Lung (tissue), 12 donors: ENCODE measurements around the gene ESPN. TPM values are rescaled to one million over a fixed set of nuclear protein-coding genes. Genes with fewer than 3 reads are reported as not detected.
A peak's percentile ranks its signal among the peaks of the same experiment; 100 is the strongest.

Experiments used
- ATAC-seq: fragments of 200-7000 bp; cut with Tn5 transposase; one replicate; pipeline ENCODE4 v1.9.1; 2020; ENCODE audit warnings: moderate number of reproducible peaks; ENCODE audit not compliant: insufficient read depth, low FRiP score
- DNase-seq, 3 donors: peaks; one replicate each; pipeline ENCODE4 v3.0.0-alpha.2; 2013 to 2017
- H3K27ac ChIP-seq, 2 donors: one replicate each; pipeline ENCODE4 v1.5.1; 2013; ENCODE audit warnings: mild to moderate bottlenecking in 2 of 2, moderate library complexity in 2 of 2, control low read depth in 1 of 2, inconsistent platforms in 1 of 2, low read depth in 1 of 2, low read length in 1 of 2
- H3K27me3 ChIP-seq, 3 donors: one replicate each; pipeline ENCODE4 v1.5.1; 2013; ENCODE audit warnings: low read length in 2 of 3; ENCODE audit not compliant: control insufficient read depth in 3 of 3, insufficient read depth in 3 of 3
- H3K36me3 ChIP-seq, 4 donors: one replicate each; pipeline ENCODE4 v1.5.1; 2013; ENCODE audit warnings: low read length in 4 of 4, mild to moderate bottlenecking in 1 of 4, moderate library complexity in 1 of 4; ENCODE audit not compliant: control insufficient read depth in 4 of 4, insufficient read depth in 4 of 4
- H3K4me1 ChIP-seq, 5 donors: one replicate each; pipeline ENCODE4 v1.5.1; 2013; ENCODE audit warnings: low read length in 5 of 5, mild to moderate bottlenecking in 2 of 5, moderate library complexity in 1 of 5; ENCODE audit not compliant: control insufficient read depth in 5 of 5, insufficient read depth in 5 of 5
- H3K4me3 ChIP-seq: one replicate; pipeline ENCODE4 v1.5.1; 2013; ENCODE audit warnings: mild to moderate bottlenecking, control low read depth, moderate library complexity
- H3K9ac ChIP-seq, 2 donors: one replicate each; pipeline ENCODE4 v1.5.1; 2013; ENCODE audit warnings: low read length in 2 of 2, control low read depth in 1 of 2; ENCODE audit not compliant: insufficient read depth in 1 of 2
- H3K9me3 ChIP-seq, 4 donors: one replicate each; pipeline ENCODE4 v1.5.1; 2013; ENCODE audit warnings: low read length in 3 of 4, mild to moderate bottlenecking in 1 of 4, moderate library complexity in 1 of 4; ENCODE audit not compliant: control insufficient read depth in 4 of 4, insufficient read depth in 3 of 4
- WGBS, 2 donors: extraction: QIAGEN DNeasy Blood & Tissue Kit; methylation state at CpG; one replicate each; pipeline ENCODE4 v1.1.7; 2013; 5-methylcytosine and 5-hydroxymethylcytosine counted together
- polyA plus RNA-seq, 2 donors: library from polyadenylated mRNA; stranded (reverse); fragments of 200-250 nt; gene quantifications; one replicate each; pipeline ENCODE4 v1.2.1, GENCODE V29; 2013
- total RNA-seq, 2 donors: library from RNA; depleted of rRNA in 1 of 2; stranded (reverse); fragments of >200 nt in 1 of 2; gene quantifications; one replicate each; pipeline ENCODE4 v1.2.1, GENCODE V29; 2014 to 2021
- TF ChIP-seq, protein P1 (sequence below): IDR thresholded peaks from 2 replicates; pipeline ENCODE4 v1.5.1; 2012; ENCODE audit warnings: mild to moderate bottlenecking; ENCODE audit errors: control extremely low read depth, extremely low read depth
- donor health status: control.
- donor health status: control.
- donor health status: Bipolar disorder and iron deficiency.
- donor health status: healthy.
- donor health status: DM: yes; HTN: yes; CAD: no.

ESPN gene
- total and polyA plus RNA-seq, 4 donors, result 2.1 to 20.8 (median 7.4) TPM

GRCh38 chr1:6468729-6469461 is 44.3 kb downstream of the ESPN start:
- Histone ChIP-seq H3K4me3 (no peak overlapping the region), H3K27me3 (no peaks in the 10 kb centered on the region), H3K9me3 (peaks cover 0 to 2% (median 0%) of the 10 kb centered on the region in 4 donors), H3K36me3 (peaks cover 0 to 23% (median 10%) of the 10 kb centered on the region in 4 donors), H3K9ac (no peak overlapping the region), H3K4me1 (peaks cover 0 to 7% (median 0%) of the 10 kb centered on the region in 5 donors), H3K27ac (no peak overlapping the region)
- TF ChIP-seq, protein P1, sequence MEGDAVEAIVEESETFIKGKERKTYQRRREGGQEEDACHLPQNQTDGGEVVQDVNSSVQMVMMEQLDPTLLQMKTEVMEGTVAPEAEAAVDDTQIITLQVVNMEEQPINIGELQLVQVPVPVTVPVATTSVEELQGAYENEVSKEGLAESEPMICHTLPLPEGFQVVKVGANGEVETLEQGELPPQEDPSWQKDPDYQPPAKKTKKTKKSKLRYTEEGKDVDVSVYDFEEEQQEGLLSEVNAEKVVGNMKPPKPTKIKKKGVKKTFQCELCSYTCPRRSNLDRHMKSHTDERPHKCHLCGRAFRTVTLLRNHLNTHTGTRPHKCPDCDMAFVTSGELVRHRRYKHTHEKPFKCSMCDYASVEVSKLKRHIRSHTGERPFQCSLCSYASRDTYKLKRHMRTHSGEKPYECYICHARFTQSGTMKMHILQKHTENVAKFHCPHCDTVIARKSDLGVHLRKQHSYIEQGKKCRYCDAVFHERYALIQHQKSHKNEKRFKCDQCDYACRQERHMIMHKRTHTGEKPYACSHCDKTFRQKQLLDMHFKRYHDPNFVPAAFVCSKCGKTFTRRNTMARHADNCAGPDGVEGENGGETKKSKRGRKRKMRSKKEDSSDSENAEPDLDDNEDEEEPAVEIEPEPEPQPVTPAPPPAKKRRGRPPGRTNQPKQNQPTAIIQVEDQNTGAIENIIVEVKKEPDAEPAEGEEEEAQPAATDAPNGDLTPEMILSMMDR, result no peak
- 93 to 95% methylated on average over 12 to 13 of the region's 13 CpGs for WGBS, 2 donors
- DNase-seq, result no peak
- ATAC-seq, result no peak

DNA sequence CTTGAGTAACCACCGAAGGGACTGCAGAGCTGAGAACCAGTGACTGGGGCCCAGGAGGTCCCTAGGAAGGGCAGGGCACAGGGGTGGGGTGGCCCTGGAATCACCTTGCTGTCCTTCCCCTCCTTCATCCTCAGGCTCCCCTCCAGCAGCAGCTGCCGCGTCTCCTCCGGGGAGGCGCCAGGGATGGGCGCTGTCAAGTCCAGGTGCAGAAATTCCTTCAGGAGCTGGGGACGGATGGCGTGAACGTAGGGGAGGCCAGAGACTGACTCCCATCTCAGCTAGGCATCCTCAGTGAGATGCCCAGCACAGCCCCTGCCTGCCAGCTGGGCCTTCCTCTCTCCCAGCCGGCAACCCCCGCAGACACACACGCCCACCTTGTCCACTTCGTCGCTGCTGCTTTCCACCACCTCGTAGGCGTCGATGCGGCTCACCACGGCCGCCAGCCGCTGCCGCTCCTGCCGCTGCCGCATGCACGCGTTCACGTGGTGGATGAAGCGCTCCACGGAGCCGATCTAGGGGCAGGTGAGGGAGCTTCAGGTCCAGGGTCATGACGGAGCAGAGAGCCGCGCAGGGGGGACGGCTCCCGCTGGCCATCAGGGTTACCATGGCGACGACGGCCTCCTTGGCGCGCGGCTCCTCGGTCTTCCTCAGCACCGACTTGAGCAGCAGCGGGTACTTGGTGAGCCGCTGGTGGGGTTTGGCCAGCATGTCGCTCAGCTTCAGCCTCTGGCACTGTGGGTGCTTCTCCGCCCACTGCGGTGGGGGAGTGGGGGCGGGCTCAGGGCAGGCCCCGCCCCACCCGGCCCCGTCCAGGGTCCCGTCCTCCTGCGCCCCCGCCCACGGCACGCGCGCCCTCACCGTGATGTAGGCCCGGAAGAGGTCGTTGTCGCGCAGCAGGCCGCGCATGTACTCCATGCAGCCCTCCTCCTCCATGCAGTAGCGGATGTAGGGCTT is 45.8 kb downstream of the ESPN start:
- DNase-seq (no peak), ATAC-seq (no peak)
- 87 to 90% methylated on average over 67 of the region's 67 CpGs for WGBS, 2 donors
- H3K4me3 ChIP-seq, result no peak overlapping the region
- H3K27ac ChIP-seq, result no peak overlapping the region
- H3K36me3 ChIP-seq, result peaks cover 0 to 25% (median 10%) of the 10 kb centered on the region in 4 donors
- TF ChIP-seq, protein P1, result no peak
- peaks cover 0 to 7% (median 0%) of the 10 kb centered on the region in 5 donors for H3K4me1 ChIP-seq
- H3K27me3 ChIP-seq, result no peaks in the 10 kb centered on the region
- H3K9me3 ChIP-seq, result peaks cover 0 to 2% (median 0%) of the 10 kb centered on the region in 4 donors
- no peak overlapping the region for H3K9ac ChIP-seq

DNA sequence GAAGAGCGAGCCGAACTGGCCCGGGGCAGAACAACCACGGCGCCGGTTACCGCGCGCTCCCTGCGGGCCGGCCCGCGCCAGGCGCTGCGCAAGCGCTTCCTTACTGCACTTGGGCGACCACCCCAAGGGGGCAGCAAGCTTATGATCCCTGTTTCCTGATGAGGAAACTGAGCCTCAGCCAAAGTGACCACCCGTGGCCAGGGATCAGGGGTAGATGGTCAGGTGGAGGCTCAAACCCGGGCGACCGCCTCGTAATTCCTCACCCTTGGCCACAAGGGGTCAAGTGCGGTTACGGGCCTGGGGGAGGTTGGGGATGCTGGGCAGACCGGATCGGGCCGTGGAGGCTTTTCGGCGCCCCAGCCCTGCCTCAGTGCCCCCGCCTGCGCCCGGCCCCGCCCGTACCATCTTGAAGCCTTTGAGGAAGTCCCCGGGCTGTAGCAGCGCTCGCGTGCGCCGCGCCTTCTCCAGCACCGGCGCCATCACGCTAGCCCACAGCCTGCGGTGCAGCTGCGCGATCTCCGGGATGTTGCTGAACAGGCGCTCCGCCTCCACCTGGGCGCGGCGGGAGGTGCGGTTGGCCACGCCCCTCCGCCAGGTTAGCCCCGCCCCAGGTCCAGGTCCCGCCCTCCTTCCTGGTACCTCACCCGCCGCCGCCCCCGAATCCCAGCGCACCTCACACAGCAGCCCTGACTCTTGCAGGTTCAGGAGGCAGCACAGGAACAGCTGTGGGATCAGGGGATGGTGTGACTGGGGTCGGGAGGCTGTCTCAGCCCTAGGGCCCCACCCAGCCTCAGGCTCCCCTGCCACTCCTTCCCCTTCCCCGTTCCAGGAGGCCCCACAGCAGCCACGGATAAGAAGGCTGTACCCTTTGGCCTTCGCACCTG is 46.8 kb downstream of the ESPN start:
- no peak for DNase-seq
- Histone ChIP-seq H3K9ac (no peak overlapping the region), H3K4me3 (no peak overlapping the region), H3K27me3 (no peaks in the 10 kb centered on the region), H3K36me3 (peaks cover 0 to 25% (median 10%) of the 10 kb centered on the region in 4 donors), H3K4me1 (peaks cover 0 to 5% (median 0%) of the 10 kb centered on the region in 5 donors), H3K9me3 (peaks cover 0 to 2% (median 0%) of the 10 kb centered on the region in 4 donors), H3K27ac (peak overlapping the region in 1 of 2 donors; percentile 65)
- 86 to 89% methylated on average over 67 of the region's 67 CpGs for WGBS, 2 donors
- ATAC-seq, result no peak
- TF ChIP-seq, protein P1, result no peak
